ENCODE measurements around the gene SELENOH.

SELENOH gene

DNA sequence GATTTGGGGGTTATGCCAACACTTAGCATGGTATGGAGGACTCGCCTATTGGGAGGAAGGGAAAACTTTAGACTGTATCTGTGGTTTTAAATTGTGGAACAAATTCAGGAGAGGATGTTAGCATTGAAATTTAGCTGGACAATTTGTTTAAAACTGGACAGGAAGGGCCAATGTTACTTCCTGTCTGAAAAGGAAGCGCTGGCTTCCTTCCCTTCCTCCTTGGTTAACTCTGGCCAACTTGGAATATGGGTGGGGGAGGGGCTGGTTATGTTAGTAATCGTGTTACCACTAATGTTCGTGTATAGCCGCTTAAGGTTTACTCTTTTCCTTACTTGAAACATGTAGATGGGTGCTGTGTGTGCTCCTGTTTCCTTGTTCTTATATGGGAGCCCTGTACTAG is 34.2 kb downstream of the SELENOH start:
- no peak overlapping the region for H3K4me3 ChIP-seq (ENCODE audit: low read depth, low read length)
- no peaks in the 10 kb centered on the region for H3K27me3 ChIP-seq
- no peaks in the 10 kb centered on the region for H3K36me3 ChIP-seq
- no peak for DNase-seq
- no peaks in the 10 kb centered on the region for H3K9me3 ChIP-seq
- TF ChIP-seq, protein P1, sequence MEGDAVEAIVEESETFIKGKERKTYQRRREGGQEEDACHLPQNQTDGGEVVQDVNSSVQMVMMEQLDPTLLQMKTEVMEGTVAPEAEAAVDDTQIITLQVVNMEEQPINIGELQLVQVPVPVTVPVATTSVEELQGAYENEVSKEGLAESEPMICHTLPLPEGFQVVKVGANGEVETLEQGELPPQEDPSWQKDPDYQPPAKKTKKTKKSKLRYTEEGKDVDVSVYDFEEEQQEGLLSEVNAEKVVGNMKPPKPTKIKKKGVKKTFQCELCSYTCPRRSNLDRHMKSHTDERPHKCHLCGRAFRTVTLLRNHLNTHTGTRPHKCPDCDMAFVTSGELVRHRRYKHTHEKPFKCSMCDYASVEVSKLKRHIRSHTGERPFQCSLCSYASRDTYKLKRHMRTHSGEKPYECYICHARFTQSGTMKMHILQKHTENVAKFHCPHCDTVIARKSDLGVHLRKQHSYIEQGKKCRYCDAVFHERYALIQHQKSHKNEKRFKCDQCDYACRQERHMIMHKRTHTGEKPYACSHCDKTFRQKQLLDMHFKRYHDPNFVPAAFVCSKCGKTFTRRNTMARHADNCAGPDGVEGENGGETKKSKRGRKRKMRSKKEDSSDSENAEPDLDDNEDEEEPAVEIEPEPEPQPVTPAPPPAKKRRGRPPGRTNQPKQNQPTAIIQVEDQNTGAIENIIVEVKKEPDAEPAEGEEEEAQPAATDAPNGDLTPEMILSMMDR (IDR thresholded peaks at IDR 0.05; ENCODE audit: low read depth, low read length) = no peak
- peaks cover 2% of the 10 kb centered on the region; the same call in 1 of the 2 replicates for H3K4me1 ChIP-seq

DNA sequence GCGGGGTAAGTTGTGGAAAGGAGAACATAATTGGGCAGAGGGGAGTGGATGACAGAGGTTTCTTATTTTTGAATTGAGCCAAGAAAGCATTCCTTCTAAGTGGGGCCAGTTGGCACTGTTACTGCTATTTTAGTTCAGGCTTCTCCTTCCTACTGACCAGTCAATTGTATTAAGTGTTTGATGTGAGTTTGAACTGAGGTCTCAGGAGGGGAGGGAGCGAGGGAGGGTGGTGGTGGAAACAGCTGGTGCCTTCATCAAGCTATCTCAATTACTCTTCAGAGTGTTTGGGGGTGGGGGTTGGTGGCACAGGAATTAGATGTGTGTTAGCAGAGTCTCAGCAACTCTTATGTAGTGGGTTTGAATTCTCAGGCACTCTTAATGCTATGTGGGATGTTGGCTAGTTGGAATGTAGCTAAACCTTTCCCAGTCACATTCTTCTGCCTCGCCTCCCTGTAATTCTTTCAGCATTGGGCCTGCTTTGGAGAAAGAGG is 34.8 kb downstream of the SELENOH start:
- Histone ChIP-seq H3K9me3 (no peaks in the 10 kb centered on the region), H3K36me3 (no peaks in the 10 kb centered on the region), H3K4me3 (ENCODE audit: low read depth, low read length) (no peak overlapping the region), H3K4me1 (peaks cover 2% of the 10 kb centered on the region; the same call in 1 of the 2 replicates), H3K27me3 (no peaks in the 10 kb centered on the region)
- no peak for DNase-seq
- TF ChIP-seq, protein P1 (IDR thresholded peaks at IDR 0.05; ENCODE audit: low read depth, low read length) = no peak

DNA sequence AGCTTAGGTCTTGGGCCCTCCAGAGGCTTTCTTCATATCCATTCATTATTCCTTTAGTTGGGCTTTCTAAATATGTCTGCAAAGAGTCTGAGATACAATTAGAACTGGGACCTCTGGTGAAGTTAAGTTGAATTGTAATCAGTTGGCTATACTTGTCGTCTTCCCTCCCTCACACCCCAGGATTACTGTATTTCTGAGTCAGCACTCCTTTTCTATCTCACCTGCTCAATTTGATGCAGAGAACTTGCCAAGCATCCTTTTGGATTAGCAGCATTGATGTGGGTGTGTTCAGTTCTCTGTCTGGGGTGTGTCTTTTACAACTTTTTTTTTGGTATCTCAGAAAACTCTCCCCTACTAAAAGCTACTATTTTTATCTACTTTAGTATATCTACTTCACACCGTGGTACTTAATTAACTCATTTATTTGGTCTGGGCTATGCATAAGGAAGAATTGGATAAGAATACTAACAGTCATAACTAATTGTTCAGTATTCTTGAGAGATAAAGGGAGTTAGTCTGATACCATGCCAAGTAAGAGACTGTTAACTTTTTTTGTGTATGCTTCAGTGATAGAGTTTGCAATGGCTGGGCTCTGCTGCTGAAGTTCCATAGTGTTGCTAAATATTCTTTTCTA is 35.4 kb downstream of the SELENOH start:
- Histone ChIP-seq H3K36me3 (no peaks in the 10 kb centered on the region), H3K4me1 (peaks cover 2% of the 10 kb centered on the region; the same call in 1 of the 2 replicates), H3K4me3 (ENCODE audit: low read depth, low read length) (no peak overlapping the region), H3K9me3 (no peaks in the 10 kb centered on the region), H3K27me3 (no peaks in the 10 kb centered on the region)
- DNase-seq = no peak
- TF ChIP-seq, protein P1 (IDR thresholded peaks at IDR 0.05; ENCODE audit: low read depth, low read length) = no peak

DNA sequence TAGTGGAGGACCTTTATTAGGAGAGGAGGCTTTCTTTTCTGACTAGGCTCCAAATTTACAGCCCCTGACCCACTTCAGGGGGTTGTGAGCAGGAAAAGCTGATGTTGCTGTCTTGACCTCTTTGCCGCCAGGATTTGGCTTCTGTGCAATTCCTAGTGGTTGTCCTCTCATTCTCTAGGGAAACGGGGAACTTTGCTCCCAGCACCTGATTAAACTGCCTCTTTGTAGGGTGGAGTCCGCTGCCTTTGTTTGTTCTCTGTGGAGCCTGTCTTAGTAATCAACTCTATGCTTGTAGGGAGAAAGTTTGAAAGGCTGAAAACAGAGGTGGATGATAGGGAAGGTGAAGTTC is 36.7 kb downstream of the SELENOH start:
- Histone ChIP-seq H3K36me3 (no peaks in the 10 kb centered on the region), H3K27me3 (no peaks in the 10 kb centered on the region), H3K9me3 (no peaks in the 10 kb centered on the region), H3K4me1 (peaks cover 2% of the 10 kb centered on the region; the same call in 1 of the 2 replicates), H3K4me3 (ENCODE audit: low read depth, low read length) (peak overlapping the region; percentile 6; the same call in 1 of the 2 replicates)
- DNase-seq = no peak
- TF ChIP-seq, protein P1 (IDR thresholded peaks at IDR 0.05; ENCODE audit: low read depth, low read length) = no peak

DNA sequence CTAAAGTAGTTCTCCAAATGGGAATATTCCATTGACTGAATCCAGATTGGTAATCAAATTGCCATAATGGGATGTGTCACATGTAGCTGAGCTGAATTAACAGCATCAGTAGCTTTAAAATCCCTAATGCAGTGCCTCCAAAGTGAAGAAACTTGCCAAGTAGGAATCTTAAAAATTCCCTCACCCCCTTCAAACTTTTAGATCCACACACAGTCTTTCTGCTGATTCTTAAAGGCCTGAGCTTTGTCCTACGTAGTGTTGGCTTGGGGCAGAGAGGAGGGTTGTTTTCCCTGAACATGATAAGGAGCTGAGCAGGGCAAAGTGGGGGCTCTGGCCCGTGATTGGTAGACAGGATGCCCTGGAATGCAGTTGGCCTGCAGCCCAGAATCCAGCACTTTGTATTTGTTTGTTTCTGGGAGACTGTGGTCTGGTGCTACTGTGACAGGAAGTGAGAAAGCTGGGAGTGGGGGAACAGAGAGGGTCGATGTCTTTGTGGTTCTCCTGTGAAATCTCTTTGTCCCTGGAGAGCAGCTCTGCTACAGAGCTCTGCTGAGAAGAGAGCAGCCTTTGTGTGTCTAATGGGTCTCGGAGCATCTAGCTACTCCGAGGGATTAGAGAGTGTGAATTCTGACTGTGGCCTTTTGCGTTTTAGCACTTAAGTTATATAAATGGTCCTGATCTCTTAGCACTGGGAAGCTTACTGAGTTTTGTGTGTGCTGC is 37.2 kb downstream of the SELENOH start:
- Histone ChIP-seq H3K36me3 (no peaks in the 10 kb centered on the region), H3K4me3 (ENCODE audit: low read depth, low read length) (peak overlapping the region; percentile 6; the same call in 1 of the 2 replicates), H3K4me1 (peaks cover 2% of the 10 kb centered on the region; the same call in 1 of the 2 replicates), H3K9me3 (no peaks in the 10 kb centered on the region), H3K27me3 (no peaks in the 10 kb centered on the region)
- TF ChIP-seq, protein P1 (IDR thresholded peaks at IDR 0.05; ENCODE audit: low read depth, low read length) = no peak
- DNase-seq = peak; percentile 72

DNA sequence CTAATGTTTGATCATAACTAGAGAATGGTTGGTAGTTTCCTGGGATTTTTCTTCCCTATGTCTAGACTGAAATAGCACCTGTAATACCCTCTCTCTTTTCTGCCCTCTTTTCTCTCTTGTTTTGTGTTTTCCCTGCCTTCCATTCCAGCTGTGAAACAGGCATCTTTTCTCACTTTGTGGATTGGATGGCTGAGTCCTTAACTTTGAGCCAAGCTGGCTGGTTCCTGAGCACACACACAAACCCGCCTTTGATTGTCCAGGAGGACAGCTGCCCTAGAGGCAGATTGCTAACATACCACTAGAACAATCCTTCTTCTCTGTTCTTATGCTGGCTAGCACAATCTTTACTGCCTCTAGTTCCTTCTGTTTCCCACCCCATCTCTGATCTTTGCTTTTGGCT is 38.0 kb downstream of the SELENOH start:
- H3K36me3 ChIP-seq = no peaks in the 10 kb centered on the region
- no peak for DNase-seq
- peaks cover 2% of the 10 kb centered on the region; the same call in 1 of the 2 replicates for H3K4me1 ChIP-seq
- no peak overlapping the region for H3K4me3 ChIP-seq (ENCODE audit: low read depth, low read length)
- TF ChIP-seq, protein P1 (IDR thresholded peaks at IDR 0.05; ENCODE audit: low read depth, low read length) = no peak
- H3K27me3 ChIP-seq = no peaks in the 10 kb centered on the region
- H3K9me3 ChIP-seq = no peaks in the 10 kb centered on the region
